ENCODE data around the gene NELL2.

GRCh38 chr12:44618946-44619345 is 257.2 kb downstream of the NELL2 start:
- TF ChIP-seq POLR2A (IDR thresholded peaks at IDR 0.05; ENCODE audit: low read length) (no peak), GATA1 (IDR thresholded peaks at IDR 0.05; ENCODE audit: low read depth, low read length) (no peak)

All from erythroblast (primary cell).